Neural cell (in vitro differentiated cells): Measurements from ENCODE around the gene FERMT3.

ENCODE experiments used
- EP300 ChIP-seq: fragments of 450-650 bp; conservative IDR thresholded peaks from 2 replicates; pipeline ENCODE4 v1.6.1; 2014; ENCODE audit warnings: antibody characterized with exemption, mild to moderate bottlenecking, moderate library complexity; ENCODE audit not compliant: poor library complexity, severe bottlenecking
- EZH2 ChIP-seq: fragments of 200-600, 300-800 bp; shearing (Covaris generic), sonication (generic); IDR thresholded peaks from 2 replicates; pipeline ENCODE4 v1.6.1; 2014; ENCODE audit warnings: antibody characterized with exemption, low read length, borderline replicate concordance, mild to moderate bottlenecking; ENCODE audit not compliant: insufficient read depth, poor library complexity, severe bottlenecking
- POLR2AphosphoS5 ChIP-seq: IDR thresholded peaks from 2 replicates; pipeline ENCODE4 v1.6.1; 2012
- SMC3 ChIP-seq: fragments of 450-650 bp; conservative IDR thresholded peaks from 2 replicates; pipeline ENCODE4 v1.6.1; 2014; ENCODE audit warnings: antibody characterized with exemption, mild to moderate bottlenecking, moderate library complexity; ENCODE audit not compliant: poor library complexity
- TF ChIP-seq, protein P1 (sequence below): fragments of 450-650 bp; IDR thresholded peaks from 2 replicates; pipeline ENCODE4 v1.5.1; 2014; ENCODE audit warnings: antibody characterized with exemption, mild to moderate bottlenecking, moderate library complexity; ENCODE audit not compliant: poor library complexity, severe bottlenecking
- TF ChIP-seq, protein P2 (sequence below): IDR thresholded peaks from 2 replicates; pipeline ENCODE4 v1.6.1; 2012; ENCODE audit warnings: borderline replicate concordance

DNA sequence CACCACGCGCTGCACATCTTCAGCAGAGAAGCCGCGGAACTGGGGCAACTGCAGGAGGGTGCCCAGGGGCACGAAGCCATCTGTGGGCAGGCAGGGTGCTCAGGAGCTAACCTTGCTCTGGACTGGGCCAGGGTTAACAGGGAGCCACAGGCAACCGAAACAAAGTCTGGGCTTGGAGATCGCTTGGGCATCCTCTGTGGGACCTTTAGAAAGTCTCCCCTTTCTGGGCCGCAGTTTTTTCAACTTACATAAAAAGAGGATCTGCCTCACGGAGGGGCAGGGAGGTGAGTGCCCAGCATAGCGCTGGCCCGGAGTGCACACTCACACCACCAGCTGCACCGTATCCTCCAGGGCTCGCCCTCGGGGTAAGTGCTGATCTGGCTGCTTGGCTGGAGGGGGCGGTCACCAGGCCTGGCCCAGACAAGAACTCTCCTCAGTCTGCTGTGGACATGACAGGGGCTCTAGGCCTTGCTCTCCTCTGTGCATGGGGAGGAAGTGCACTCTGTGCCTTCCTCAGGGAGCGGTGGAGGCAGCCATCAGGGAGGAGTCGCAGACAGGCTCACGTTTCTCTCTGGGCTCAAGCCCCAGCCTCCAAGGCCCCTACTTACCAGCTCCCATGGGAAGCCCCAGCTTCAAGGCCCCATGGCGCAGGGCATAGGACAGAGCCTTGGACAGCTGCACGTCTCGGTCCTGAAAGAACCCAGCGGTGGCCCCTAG, 18.5 kb downstream of the FERMT3 start:
- TF ChIP-seq, protein P1, sequence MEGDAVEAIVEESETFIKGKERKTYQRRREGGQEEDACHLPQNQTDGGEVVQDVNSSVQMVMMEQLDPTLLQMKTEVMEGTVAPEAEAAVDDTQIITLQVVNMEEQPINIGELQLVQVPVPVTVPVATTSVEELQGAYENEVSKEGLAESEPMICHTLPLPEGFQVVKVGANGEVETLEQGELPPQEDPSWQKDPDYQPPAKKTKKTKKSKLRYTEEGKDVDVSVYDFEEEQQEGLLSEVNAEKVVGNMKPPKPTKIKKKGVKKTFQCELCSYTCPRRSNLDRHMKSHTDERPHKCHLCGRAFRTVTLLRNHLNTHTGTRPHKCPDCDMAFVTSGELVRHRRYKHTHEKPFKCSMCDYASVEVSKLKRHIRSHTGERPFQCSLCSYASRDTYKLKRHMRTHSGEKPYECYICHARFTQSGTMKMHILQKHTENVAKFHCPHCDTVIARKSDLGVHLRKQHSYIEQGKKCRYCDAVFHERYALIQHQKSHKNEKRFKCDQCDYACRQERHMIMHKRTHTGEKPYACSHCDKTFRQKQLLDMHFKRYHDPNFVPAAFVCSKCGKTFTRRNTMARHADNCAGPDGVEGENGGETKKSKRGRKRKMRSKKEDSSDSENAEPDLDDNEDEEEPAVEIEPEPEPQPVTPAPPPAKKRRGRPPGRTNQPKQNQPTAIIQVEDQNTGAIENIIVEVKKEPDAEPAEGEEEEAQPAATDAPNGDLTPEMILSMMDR: no peak
- TF ChIP-seq POLR2AphosphoS5: no peak
- no peak for TF ChIP-seq SMC3
- no peak for TF ChIP-seq EZH2
- no peak for TF ChIP-seq EP300
- TF ChIP-seq, protein P2, sequence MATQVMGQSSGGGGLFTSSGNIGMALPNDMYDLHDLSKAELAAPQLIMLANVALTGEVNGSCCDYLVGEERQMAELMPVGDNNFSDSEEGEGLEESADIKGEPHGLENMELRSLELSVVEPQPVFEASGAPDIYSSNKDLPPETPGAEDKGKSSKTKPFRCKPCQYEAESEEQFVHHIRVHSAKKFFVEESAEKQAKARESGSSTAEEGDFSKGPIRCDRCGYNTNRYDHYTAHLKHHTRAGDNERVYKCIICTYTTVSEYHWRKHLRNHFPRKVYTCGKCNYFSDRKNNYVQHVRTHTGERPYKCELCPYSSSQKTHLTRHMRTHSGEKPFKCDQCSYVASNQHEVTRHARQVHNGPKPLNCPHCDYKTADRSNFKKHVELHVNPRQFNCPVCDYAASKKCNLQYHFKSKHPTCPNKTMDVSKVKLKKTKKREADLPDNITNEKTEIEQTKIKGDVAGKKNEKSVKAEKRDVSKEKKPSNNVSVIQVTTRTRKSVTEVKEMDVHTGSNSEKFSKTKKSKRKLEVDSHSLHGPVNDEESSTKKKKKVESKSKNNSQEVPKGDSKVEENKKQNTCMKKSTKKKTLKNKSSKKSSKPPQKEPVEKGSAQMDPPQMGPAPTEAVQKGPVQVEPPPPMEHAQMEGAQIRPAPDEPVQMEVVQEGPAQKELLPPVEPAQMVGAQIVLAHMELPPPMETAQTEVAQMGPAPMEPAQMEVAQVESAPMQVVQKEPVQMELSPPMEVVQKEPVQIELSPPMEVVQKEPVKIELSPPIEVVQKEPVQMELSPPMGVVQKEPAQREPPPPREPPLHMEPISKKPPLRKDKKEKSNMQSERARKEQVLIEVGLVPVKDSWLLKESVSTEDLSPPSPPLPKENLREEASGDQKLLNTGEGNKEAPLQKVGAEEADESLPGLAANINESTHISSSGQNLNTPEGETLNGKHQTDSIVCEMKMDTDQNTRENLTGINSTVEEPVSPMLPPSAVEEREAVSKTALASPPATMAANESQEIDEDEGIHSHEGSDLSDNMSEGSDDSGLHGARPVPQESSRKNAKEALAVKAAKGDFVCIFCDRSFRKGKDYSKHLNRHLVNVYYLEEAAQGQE: no peak
